Neuron (in vitro differentiated cells): ENCODE data around the gene MISP.

ENCODE experiments used
- H2AFZ ChIP-seq: one replicate; pipeline ENCODE4 v1.6.1; 2013; ENCODE audit warnings: low read depth, mild to moderate bottlenecking, inconsistent platforms, low read length, moderate library complexity
- H3K27me3 ChIP-seq: one replicate; pipeline ENCODE4 v1.6.1; 2013; ENCODE audit warnings: low read length; ENCODE audit not compliant: insufficient read depth
- H3K36me3 ChIP-seq: one replicate; pipeline ENCODE4 v1.6.1; 2013; ENCODE audit warnings: low read length; ENCODE audit not compliant: insufficient read depth
- H3K4me1 ChIP-seq: one replicate; pipeline ENCODE4 v1.6.1; 2013; ENCODE audit warnings: low read length; ENCODE audit not compliant: insufficient read depth
- H3K4me3 ChIP-seq: 2 replicates; pipeline ENCODE4 v1.5.1; 2013; ENCODE audit warnings: mild to moderate bottlenecking, low read length, moderate library complexity
- H3K9me3 ChIP-seq: one replicate; pipeline ENCODE4 v1.6.1; 2013; ENCODE audit warnings: low read length

The MISP gene

DNA sequence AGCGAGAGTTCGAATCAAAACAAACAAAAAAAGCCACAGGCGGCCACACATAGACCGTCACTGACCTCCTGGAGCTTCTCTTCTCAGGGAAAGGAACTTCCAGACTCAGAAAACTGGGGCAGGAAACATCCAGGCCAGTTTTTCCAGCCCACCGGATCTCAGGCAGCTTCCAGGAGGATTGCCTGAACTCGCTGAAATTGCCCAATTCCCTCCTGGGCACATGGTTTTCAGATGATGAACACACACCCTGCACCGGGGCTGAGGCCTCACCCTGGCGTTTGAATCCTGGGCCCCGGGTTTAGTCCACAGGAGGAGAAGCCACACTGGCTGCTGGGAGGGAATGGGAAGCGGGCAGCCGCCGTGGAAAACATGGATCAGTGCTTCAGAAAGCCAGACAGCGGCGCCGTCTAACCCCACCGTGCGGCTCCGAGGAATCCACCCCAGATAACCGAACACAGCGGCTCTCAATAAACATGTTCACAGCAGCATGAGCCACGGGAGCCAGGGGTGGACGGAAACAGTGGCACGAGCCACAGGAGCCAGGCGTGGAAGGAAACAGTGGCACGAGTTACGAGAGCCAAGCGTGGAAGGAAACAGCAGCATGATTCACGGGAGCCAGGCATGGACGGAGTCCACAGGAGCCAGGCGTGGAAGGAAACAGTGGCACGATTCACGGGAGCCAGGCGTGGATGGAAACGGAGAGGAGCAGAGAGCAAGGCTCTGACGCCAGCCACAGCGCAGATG, 28.2 kb downstream of the MISP start:
- Histone ChIP-seq H3K36me3 (no peaks in the 10 kb centered on the region), H3K27me3 (no peaks in the 10 kb centered on the region), H3K4me3 (no peak overlapping the region), H2AFZ (no peak overlapping the region), H3K9me3 (no peaks in the 10 kb centered on the region), H3K4me1 (peaks cover 10% of the 10 kb centered on the region)

GRCh38 chr19:780935-781334, 30.0 kb downstream of the MISP start:
- H2AFZ ChIP-seq: no peak overlapping the region
- no peaks in the 10 kb centered on the region for H3K36me3 ChIP-seq
- no peak overlapping the region for H3K4me3 ChIP-seq
- H3K4me1 ChIP-seq: peaks cover 10% of the 10 kb centered on the region
- H3K27me3 ChIP-seq: no peaks in the 10 kb centered on the region
- no peaks in the 10 kb centered on the region for H3K9me3 ChIP-seq

GRCh38 chr19:781800-782184, 30.9 kb downstream of the MISP start:
- Histone ChIP-seq H3K4me1 (peaks cover 10% of the 10 kb centered on the region), H3K36me3 (no peaks in the 10 kb centered on the region), H3K27me3 (no peaks in the 10 kb centered on the region), H2AFZ (no peak overlapping the region), H3K9me3 (no peaks in the 10 kb centered on the region), H3K4me3 (no peak overlapping the region)

DNA sequence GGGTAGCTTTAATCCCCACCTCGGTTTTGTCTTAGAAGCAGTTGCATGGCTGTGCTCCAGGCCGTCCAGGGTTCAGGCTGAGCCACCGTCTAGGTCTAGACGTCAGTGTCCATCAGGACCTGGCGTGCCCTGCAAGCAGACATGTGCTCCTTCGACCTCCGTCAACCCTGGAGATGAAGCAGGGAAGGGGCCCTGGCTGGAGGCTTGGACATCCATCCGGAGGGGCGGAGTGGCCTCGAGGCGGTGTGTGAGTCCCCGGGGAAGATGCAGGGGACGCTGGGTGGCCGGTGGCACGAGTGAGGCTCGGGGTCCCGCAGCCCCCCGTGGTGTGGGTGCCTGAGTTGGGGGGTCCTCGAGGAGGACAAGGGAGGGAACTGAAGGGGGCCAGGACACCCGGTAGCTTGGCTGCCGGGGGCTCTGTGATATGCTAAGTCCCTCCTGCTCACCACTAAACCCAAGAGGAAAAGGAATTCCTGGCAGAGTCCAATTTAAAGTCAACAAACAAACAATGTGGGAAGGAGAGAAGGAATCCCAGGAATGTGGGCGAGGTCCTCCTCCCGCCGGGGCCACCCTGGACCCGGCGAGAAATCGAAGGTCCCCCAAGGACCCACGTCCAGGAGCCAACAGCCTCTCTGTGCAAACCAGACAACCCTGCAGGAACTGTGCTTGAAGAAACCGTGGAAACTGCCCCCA, 31.4 kb downstream of the MISP start:
- Histone ChIP-seq H3K4me1 (peaks cover 10% of the 10 kb centered on the region), H3K9me3 (no peaks in the 10 kb centered on the region), H3K36me3 (no peaks in the 10 kb centered on the region), H3K4me3 (no peak overlapping the region), H2AFZ (no peak overlapping the region), H3K27me3 (no peaks in the 10 kb centered on the region)

- no peaks in the 10 kb centered on the region for H3K27me3 ChIP-seq
- H2AFZ ChIP-seq: no peak overlapping the region
- no peaks in the 10 kb centered on the region for H3K36me3 ChIP-seq
- peaks cover 10% of the 10 kb centered on the region for H3K4me1 ChIP-seq
- H3K9me3 ChIP-seq: no peaks in the 10 kb centered on the region
- no peak overlapping the region for H3K4me3 ChIP-seq
Measured at GRCh38 chr19:782878-783668, 32.2 kb downstream of the MISP start.

- Histone ChIP-seq H3K36me3 (no peaks in the 10 kb centered on the region), H3K27me3 (no peaks in the 10 kb centered on the region), H3K4me1 (peaks cover 22% of the 10 kb centered on the region), H3K4me3 (no peak overlapping the region), H3K9me3 (no peaks in the 10 kb centered on the region), H2AFZ (no peak overlapping the region)
Measured at GRCh38 chr19:784541-784940, 33.6 kb downstream of the MISP start.

GRCh38 chr19:787536-787935, 36.6 kb downstream of the MISP start:
- Histone ChIP-seq H3K27me3 (no peaks in the 10 kb centered on the region), H3K36me3 (no peaks in the 10 kb centered on the region), H3K4me3 (no peak overlapping the region), H3K4me1 (peaks cover 17% of the 10 kb centered on the region), H3K9me3 (no peaks in the 10 kb centered on the region), H2AFZ (no peak overlapping the region)

- Histone ChIP-seq H3K36me3 (no peaks in the 10 kb centered on the region), H3K27me3 (no peaks in the 10 kb centered on the region), H3K9me3 (no peaks in the 10 kb centered on the region), H3K4me3 (peak overlapping the region; percentile 41), H2AFZ (peak overlapping the region; percentile 74), H3K4me1 (peaks cover 13% of the 10 kb centered on the region)
Measured at GRCh38 chr19:788686-788982, 37.7 kb downstream of the MISP start.

DNA sequence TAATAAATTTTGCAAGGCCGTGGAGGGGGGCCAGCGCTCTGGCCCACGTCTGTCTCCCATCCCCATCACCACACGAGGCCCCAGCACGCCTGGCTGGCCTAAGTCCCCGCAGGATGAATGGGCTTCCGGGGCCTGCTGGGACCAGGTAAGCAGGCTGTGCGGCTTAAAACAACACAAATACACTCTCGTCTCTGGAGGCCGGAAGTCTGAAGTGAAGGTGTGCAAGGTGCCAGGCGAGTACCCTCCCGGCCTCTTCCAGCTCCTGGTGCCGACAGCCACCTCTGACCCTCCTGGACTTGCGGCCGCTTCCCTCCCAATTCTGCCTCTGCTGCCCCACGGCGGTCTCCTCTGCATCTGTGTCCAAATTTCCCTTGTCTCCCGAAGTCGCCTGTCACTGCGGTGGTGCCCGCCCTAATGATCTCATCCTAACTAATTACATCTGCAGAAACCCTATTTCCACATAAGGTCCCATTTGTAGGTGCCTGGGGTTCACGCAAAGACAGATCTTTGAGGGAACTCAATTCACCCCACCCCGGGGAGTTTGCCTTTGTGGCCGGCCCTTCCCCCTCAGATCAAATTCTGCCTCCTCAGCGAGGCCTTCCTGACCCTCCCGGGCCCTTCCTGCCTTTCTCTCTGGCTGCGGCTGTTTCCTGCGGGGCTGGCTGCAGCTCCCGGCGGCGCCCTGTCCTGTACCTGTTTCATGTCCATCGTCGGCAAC, 38.2 kb downstream of the MISP start:
- Histone ChIP-seq H3K36me3 (no peaks in the 10 kb centered on the region), H3K27me3 (no peaks in the 10 kb centered on the region), H3K4me3 (peak overlapping the region; percentile 41)

DNA sequence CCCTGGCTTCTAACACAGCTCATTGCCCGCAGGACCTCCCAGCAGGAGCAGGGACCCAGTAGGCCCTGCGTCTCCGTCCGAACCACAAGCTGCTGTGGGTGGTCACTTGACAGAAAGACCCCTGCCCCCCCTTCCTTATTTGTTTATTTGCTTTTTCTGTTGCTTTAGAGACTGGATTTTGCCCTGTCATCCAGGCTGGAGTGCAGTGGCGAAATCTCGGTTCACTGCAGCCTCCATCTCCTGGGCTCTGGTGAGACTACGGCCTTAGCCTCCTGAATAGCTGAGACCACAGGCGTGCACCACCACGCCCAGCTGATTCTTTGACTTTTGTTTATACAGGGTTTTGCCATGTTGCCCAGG, 38.8 kb downstream of the MISP start:
- H3K9me3 ChIP-seq: peaks cover 2% of the 10 kb centered on the region
- H3K4me3 ChIP-seq: peak overlapping the region; percentile 41
- H3K4me1 ChIP-seq: peaks cover 13% of the 10 kb centered on the region
- H3K36me3 ChIP-seq: no peaks in the 10 kb centered on the region
- no peaks in the 10 kb centered on the region for H3K27me3 ChIP-seq
- H2AFZ ChIP-seq: peak overlapping the region; percentile 74

More for the DNA sequence above, 38.2 kb downstream of the MISP start:
- H3K4me1 ChIP-seq: peaks cover 13% of the 10 kb centered on the region
- H3K9me3 ChIP-seq: peaks cover 2% of the 10 kb centered on the region
- peak overlapping the region; percentile 74 for H2AFZ ChIP-seq

DNA sequence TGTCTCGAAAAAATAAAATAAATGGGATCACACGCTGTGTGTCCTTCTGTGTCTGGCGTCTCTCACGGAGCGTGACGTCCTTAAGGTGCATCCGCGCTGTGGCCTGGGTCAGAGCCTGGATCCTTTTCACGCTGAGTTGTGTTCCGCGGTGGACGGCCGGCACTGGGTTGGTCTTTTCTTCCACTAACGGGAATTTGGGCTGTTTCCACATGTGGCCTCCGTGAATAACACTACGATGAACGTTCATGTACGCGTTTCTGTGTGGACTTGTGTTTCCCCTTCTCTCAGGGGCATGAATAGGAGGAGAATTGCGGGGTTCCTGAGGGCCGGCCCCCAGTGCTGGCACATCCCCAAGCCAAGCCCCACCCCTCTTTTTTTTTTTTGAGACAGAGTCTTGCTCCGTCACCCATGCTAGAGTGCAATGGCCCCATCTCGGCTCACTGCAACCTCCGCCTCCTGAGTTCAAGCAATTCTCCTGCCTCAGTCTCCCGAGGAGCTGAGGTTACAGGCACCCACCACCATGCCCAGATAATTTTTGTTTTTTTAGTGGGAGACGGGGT, 40.2 kb downstream of the MISP start:
- H2AFZ ChIP-seq: no peak overlapping the region
- peaks cover 13% of the 10 kb centered on the region for H3K4me1 ChIP-seq
- no peak overlapping the region for H3K4me3 ChIP-seq
- peaks cover 2% of the 10 kb centered on the region for H3K9me3 ChIP-seq
- H3K36me3 ChIP-seq: no peaks in the 10 kb centered on the region
- no peaks in the 10 kb centered on the region for H3K27me3 ChIP-seq

DNA sequence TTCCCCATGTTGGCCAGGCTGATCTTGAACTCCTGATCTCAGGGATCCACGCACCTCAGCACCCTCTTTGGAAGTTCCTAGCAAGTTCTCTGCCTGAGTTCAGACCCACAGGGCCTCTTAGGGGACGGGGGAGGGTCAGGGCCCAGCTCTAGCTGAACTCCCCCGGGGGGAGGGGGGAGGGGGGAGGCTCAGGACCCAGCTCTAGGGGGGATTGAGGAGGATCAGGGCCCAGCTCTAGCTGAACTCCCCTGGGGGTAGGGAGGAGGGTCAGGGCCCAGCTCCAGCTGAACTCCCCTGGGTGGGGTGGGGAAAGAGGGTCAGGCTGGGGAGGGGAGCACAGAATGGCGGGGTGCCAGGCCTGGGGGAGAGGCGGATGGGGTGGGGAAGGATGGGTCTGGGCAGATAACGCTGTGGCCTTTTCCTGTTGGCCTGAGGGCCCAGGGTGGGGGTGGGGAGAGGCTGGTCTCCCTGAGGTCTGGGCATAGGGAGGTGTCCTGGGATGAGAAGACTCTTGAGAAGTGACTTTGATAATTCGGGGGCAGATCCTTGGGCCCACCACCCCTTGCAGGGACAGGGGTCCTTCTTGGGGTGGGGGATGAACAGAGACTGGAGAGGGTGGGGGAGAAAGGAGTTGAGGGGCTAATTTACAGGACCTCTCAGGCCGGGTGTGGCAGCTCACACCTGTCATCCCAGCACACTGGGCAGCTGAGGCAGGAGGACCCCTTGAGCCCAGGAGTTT, 40.8 kb downstream of the MISP start:
- Histone ChIP-seq H3K27me3 (no peaks in the 10 kb centered on the region), H3K4me3 (no peak overlapping the region), H2AFZ (no peak overlapping the region), H3K9me3 (peaks cover 2% of the 10 kb centered on the region), H3K36me3 (no peaks in the 10 kb centered on the region), H3K4me1 (peaks cover 14% of the 10 kb centered on the region)
